CD4-positive, alpha-beta T cell treated with Interferon alpha-2 for 1 hour (primary cell): ENCODE data around the gene PDK2.

ENCODE experiments used
- DNase-seq, 2 donors: peaks; one replicate each; pipeline ENCODE4 v3.0.0-alpha.2; 2020 to 2022

PDK2 gene

DNA sequence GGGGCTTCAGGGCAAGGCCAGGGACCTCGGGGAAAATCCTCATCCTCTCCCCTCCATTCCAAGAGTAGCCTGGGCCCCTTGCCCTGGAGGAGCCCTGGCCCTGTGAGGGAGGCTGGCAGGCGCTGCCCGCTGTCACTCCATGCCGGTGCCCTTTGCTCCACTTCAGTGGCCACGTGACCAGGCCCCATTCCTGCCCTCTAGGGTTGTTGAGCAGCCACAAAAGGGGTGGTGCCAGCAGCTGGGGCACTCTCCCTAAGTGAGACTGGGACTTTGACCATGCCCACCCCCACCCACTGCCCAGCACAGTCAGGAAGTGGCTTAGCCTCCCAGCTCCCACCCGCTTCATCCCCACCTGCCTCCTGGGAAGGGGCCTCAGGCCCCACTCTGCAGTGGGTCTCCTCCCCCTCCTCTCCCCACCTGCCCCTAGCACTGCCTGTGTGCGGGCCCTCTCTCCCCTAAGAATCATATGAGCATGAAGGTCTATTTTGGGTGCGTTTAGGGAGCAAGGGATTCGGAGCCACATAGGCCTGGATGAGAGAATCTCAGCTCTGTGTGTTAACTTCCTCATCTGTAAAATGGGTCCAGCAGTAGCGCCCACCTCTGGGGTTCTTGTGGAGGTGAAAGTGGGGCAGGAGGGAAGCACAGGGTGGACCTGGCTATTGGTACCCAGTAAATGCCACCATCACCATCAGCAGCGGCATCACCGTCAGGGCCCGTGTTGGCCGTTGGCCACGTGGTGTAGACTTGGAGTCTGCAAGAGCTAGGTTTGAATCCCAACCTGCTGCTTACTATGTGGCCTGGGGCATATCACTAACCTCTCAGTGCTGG, 7.2 kb downstream of the PDK2 start:
- no peak for DNase-seq

DNA sequence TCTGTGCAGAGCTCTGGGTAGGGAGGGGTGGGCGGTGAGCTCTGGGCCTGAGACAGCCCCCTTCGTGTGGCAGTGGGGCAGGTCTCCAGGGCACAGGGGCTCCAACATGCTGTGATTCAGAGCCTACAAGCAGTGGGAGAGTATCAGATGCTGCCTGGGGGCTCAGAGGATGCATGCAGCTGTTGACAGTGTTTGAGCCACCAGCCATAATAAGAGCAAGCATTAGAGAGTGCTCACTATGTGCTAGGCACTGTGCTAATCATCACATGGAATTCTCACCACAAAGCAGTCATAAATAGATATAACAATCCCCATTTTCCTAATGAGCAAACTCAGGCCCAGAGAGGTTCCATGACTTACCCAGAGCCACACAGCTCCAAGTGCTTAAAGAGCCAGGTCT, 8.1 kb downstream of the PDK2 start:
- DNase-seq = no peak

DNA sequence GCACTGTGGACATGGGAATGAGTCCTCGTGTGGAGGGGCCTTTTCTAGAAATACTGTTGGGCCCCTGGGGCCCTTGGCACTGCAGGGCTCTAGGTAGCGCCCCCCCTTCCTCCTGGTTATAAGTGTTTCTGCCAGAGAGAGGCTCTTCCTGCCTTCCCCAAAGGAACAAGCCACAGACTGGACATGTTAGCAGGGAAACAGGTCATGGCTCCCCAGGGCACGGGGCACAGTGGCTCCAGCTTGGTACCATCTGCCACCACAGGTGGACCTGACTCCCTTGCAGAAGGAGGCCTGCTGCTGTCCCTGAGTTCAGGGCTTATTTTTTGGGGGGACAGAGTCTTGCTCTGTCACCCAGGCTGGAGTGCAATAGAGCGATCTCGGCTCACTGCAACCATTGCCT, 8.8 kb downstream of the PDK2 start:
- no peak for DNase-seq

GRCh38 chr17:50105811-50106210, 10.7 kb downstream of the PDK2 start:
- DNase-seq = no peak

DNA sequence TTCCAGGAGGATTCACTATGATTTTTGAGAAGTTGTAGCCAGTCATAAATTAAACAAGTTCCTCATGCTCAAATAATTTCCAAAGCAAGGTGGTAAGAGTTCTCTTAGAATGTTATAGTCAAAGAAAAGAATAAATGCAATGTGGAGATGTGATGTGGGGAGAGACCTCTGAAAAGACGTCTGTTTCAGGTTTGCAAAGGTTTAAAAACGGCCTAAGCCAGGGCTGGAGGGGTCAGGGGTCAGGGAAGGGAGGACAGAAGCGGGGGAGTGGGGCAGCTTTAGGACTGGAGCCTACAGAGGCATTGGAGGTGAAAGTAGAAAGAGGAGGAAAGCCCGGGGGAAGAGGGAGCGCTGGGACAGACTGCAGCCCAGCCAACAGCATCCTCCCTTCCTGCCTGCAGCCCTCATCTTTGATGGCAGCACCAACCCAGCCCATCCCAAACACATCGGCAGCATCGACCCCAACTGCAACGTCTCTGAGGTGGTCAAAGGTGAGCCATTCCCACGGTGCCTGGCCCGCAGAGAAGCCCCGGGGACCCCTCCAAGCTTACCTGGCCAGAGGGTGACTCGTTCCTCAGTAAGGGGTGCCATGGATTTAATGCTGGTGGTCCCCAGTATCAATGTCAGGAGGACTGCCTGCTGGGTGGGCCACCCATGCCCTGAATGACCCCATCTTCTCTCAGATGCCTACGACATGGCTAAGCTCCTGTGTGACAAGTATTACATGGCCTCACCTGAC, 11.4 kb downstream of the PDK2 start:
- DNase-seq = no peak

- no peak for DNase-seq
These were observed 12.8 kb downstream of the PDK2 start for GRCh38 chr17:50107790-50108414.

- no peak for DNase-seq
These were observed 13.4 kb downstream of the PDK2 start for GRCh38 chr17:50108556-50108955.

DNA sequence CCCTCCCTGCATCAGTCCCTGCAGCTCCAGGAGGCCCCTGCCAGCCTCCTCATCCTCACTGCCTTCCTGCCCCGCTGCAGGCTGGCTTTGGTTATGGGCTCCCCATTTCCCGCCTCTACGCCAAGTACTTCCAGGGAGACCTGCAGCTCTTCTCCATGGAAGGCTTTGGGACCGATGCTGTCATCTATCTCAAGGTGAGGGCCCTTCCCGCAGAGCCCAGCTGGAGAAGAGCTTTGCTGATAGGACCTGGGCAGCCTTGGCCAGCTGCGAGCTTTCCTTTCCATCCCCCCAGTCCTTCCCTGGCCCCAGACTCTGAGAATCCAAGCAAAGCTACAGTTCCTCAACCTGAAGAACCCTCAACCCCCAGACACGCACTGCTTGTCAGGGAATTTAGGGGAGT, 14.1 kb downstream of the PDK2 start:
- DNase-seq = no peak

- DNase-seq = no peak
These were observed 14.6 kb downstream of the PDK2 start for GRCh38 chr17:50109785-50110184.

DNA sequence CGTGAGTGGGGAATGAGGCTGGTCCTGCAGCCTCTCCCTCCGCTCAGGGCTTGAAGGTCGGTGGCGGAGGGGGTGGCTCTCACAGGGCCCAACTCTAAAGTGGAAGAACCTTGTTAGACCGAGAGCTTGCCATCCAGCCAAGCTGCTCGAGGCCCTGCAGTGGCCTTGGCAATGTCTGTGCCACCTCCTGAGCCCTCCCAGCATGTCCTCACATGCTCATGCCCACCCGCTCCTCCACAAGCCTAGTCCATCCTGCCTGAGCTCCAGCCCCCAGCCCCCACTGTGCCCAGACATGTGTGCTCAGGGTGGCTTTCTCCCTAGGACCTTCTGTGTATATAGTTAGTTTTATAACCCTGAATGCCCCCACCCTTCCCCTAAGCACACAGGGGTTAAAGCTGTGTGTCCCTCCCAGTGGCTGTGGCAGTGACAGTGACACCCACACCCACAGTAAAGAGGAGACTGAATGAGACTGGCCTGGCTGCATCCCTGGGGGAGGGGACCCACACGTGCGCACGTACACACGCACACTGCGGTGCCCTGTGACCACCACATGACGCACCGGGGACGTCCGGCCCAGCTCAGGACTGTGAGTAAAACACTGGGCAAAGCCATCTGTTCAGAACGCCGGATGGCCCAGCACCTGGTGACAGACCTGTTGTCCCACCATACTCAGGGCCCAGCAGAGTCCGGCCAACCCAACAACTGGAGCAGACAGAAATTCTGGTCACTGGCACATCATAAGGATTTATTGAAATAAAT, 15.6 kb downstream of the PDK2 start:
- DNase-seq = no peak

DNA sequence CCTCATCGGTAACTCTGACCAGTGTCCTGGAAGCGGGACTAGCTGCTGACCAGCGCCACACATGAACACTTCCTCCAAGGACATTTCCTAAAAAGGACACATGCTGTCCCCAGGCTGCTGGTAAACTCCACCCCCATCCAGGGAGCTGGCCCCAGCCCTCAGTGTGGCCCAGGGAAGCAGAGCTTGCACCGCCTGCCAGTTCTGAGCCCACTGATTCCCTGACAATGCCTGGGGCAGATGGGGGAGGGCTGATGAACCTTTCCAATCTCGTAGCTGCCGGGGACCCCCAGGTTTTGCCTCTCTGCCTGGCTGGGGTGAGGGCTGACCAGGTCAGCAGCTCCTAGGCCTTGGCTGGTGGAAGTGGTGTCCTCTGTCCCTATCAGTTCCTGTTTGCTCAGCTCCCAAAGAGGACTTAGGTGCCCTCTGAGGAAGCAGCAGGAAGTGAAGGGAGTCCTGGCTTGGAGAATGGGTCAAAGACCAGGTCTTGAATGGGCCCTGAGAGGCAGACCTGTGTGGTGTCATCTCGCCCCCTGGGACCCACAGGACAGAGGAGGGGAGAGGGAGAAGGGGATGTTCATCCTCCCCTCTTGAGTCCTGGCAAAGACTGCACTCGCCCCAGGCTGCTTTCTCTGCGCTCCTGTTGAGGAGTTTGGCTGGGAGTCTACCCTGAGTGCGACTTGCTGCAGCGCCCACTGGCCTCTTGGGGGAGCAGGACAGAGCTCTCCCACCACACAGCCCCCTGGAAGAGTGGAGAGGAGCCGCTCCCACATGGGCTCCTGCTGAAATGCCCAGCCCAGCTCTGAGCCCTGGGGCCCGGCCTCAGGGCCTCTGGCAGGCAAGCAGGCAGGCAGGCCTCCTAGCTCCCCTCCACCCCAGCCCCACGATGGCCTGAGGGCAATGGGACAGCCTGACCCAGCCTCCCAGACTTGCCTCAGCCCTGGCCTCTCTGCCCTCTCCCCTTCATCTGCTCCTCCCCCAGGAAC, 16.8 kb downstream of the PDK2 start:
- no peak for DNase-seq

DNA sequence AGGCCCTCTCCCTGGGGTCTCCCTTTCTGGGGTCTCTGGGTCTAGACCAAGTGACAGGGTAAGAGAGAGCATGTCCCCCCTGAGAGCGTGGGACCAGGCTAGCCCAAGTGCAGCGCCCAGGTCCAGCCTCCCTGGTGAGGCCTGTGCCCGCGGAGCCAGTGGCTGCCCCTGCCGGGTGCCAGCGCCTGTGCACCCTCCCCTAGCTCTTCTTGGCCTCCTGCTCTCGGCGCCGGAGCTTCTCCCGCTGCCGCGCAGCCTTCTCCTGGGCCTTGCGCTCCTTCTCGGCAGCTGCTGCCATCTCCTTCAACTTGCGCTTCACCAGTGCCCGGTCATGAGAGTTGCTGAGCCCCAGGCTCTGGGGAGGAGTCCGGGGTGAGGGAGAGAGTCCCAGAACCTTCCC, 17.5 kb downstream of the PDK2 start:
- DNase-seq = no peak

- no peak for DNase-seq
These were observed 18.6 kb downstream of the PDK2 start for GRCh38 chr17:50113624-50114320.

DNA sequence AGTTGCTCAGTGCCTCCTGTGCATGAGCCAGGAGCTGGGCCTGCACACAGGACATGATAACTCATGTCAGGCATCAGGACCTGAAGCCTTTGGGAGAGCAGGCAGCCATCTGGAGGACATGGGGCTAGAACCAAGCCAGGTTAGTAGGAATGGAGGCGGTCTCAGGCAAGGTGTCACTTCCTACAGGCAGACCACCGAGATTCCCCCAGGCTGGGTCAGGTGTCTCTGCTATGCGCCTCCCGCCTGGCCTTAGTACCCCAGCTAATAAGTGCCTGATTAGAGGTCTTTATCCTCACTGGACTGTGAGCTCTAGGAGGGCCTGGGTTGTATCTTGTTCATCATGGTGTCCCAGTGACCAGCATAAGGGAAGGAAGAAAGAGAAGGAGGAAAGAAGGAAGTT, 19.2 kb downstream of the PDK2 start:
- DNase-seq = no peak

GRCh38 chr17:50114849-50115357, 19.8 kb downstream of the PDK2 start:
- peak; percentile 40 to 65 for DNase-seq

GRCh38 chr17:50115756-50116155, 20.6 kb downstream of the PDK2 start:
- DNase-seq = no peak

DNA sequence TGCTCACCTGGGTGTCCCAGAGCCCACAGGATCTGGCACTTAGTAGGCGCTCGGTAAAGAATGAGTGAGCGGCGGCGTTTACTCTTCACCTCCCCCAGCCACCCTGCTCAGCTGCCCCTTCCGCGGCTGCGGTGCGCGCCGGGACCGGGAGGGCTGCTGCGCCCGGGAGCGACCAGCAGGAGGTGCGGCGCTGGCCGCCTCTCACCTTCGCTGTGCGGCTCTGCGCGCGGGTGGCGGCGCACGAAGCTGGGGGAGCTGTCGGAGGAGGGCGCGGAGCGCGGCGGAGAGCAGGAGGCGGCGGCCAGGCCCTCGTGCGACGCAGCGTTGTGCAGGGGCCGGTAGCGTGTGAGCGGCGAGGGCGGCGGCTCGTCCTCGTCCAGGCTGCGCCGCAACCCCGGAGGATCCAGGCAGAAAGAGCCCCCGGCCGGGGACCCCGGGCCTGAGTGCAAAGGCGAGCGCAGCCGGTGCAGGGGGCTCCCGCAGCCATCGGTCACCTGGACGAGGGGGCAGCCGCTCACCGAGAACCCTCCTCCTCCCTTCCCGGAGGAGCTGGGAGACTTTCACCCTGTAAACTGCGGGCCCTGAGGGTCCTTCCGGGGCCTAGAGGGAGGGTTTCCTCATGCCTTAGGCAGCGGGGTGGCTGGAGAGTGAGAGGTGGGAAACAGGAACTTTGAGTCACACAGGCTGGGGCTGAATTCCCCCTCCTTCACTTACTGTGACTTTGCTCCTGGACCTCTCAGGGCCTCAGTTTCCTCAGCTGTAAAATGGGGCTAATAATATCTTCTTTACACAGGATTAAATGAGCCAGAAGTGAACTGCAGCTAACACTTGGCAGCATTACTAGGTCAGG, 22.3 kb downstream of the PDK2 start:
- peak; percentile 56 to 72 for DNase-seq

DNA sequence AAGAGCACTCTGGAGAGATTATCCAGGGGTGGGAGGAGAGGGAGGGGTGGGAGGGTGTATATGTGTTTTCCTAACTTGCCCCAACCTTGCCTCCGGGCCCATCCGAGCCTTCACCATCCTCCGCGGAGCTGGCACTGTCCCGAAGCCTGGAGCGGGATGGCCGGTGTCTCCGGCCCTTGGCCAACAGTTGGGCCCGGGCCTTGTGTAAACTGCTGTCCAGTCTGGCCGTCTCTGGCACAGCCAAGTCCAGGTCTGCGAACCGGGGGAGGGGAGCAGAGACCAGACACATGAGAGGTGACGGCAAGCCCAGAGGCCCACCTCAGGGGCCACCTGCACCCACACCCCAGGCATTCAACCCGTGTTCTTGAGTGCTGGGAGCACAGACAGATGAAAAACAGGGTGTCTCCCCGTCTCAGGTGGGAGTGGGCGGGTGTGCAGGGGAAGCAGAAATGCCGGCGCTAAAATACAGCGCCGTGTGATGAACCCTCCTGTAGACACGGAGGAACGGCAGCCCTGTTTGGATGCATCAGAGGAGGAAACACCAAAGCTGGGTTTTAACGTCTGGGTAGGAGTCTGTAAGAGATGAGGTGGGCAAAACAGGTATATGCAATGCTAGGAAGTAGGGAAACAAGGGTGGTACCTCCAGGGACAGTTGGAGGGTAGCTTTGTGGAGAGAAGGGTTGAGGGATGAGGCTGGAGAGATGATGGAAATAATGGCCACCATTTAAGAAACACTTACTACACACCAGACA, 23.1 kb downstream of the PDK2 start:
- DNase-seq = no peak

- no peak for DNase-seq
These were observed 23.7 kb downstream of the PDK2 start for GRCh38 chr17:50118828-50119218.
